HUES6 (cell line): ENCODE results near the gene CCDC110.

ENCODE experiments used
- H3K27ac ChIP-seq: 2 replicates; pipeline ENCODE4 v1.7.0; 2013; ENCODE audit warnings: low read depth, mild to moderate bottlenecking, low read length, inconsistent platforms
- H3K27me3 ChIP-seq: 2 replicates; pipeline ENCODE4 v1.6.1; 2013; ENCODE audit warnings: low read length; ENCODE audit not compliant: control insufficient read depth, insufficient read depth
- H3K36me3 ChIP-seq: 2 replicates; pipeline ENCODE4 v1.6.1; 2013; ENCODE audit warnings: low read length; ENCODE audit not compliant: control insufficient read depth, insufficient read depth
- H3K4me1 ChIP-seq: 2 replicates; pipeline ENCODE4 v1.6.1; 2013; ENCODE audit warnings: low read length; ENCODE audit not compliant: control insufficient read depth, insufficient read depth
- H3K4me3 ChIP-seq: 2 replicates; pipeline ENCODE4 v1.5.1; 2013; ENCODE audit warnings: low read depth, low read length
- H3K9ac ChIP-seq: one replicate; pipeline ENCODE4 v1.6.1; 2013; ENCODE audit warnings: mild to moderate bottlenecking, low read length
- H3K9me3 ChIP-seq: 2 replicates; pipeline ENCODE4 v1.6.1; 2013; ENCODE audit warnings: low read depth, low read length; ENCODE audit not compliant: control insufficient read depth, insufficient read depth

The CCDC110 gene

GRCh38 chr4:185395956-185396723 lies 75.4 kb downstream of the CCDC110 start:
- H3K9me3 ChIP-seq = no peaks in the 10 kb centered on the region; the same call in 1 of the 2 replicates
- peaks cover 10% of the 10 kb centered on the region; the same call in 1 of the 2 replicates for H3K4me1 ChIP-seq
- H3K36me3 ChIP-seq = peaks cover 13% of the 10 kb centered on the region; the same call in 1 of the 2 replicates
- peak overlapping the region; percentile 44; the same call in 1 of the 2 replicates for H3K27ac ChIP-seq
- peak overlapping the region; percentile 65 for H3K9ac ChIP-seq
- no peaks in the 10 kb centered on the region; the same call in 1 of the 2 replicates for H3K27me3 ChIP-seq
- H3K4me3 ChIP-seq = peak overlapping the region; percentile 67

- Histone ChIP-seq H3K9ac (peak within 1 kb of the TSS; percentile 65), H3K27me3 (no peaks in the 10 kb centered on the region; the same call in 1 of the 2 replicates), H3K27ac (peak within 1 kb of the TSS; percentile 44; the same call in 1 of the 2 replicates), H3K4me1 (peaks cover 10% of the 10 kb centered on the region; the same call in 1 of the 2 replicates), H3K9me3 (no peaks in the 10 kb centered on the region; the same call in 1 of the 2 replicates), H3K36me3 (peaks cover 10% of the 10 kb centered on the region; the same call in 1 of the 2 replicates), H3K4me3 (peak within 1 kb of the TSS; percentile 67)
Measured at GRCh38 chr4:185395238-185395955, 76.1 kb downstream of the CCDC110 start, which contains the start of gene LRP2BP. Gene LRP2BP (minus strand): TSS chr4:185395924. CDS start chr4:185378186, 17,738 bp downstream.
